Measurements from ENCODE around the gene RGS12.
"Not testable (repeated sequence)": the region's sequence is repeated elsewhere in the genome, so short reads cannot be mapped to it uniquely, and the experiment has no call there.

The RGS12 gene

GRCh38 chr4:3296651-3297050, 3.8 kb downstream of the RGS12 start:
- DNase-seq, result no peak
- H3K4me1 Mint-ChIP-seq, result peaks cover 51% of the 10 kb centered on the region
- no peak for ATAC-seq
- no peak overlapping the region for H3K4me3 Mint-ChIP-seq
- peaks cover 13% of the 10 kb centered on the region in 2 donors for H3K9me3 Mint-ChIP-seq
- no peak overlapping the region for H3K27ac Mint-ChIP-seq
- peaks cover 81% of the 10 kb centered on the region for H3K27me3 Mint-ChIP-seq

GRCh38 chr4:3297066-3297859, 4.4 kb downstream of the RGS12 start:
- Mint-ChIP-seq H3K4me3 (no peak overlapping the region), H3K4me1 (peaks cover 51% of the 10 kb centered on the region)

GRCh38 chr4:3299122-3299975, 6.5 kb downstream of the RGS12 start:
- H3K27me3 Mint-ChIP-seq, result peaks cover 85% of the 10 kb centered on the region
- no peak overlapping the region for H3K4me3 Mint-ChIP-seq
- DNase-seq (no peak), ATAC-seq (no peak)
- peaks cover 60% of the 10 kb centered on the region for H3K4me1 Mint-ChIP-seq
- H3K27ac Mint-ChIP-seq, result no peak overlapping the region
- peaks cover 13% of the 10 kb centered on the region in 2 donors for H3K9me3 Mint-ChIP-seq

More at GRCh38 chr4:3297066-3297859, 4.4 kb downstream of the RGS12 start:
- Mint-ChIP-seq H3K27ac (peak overlapping the region in 1 of 2 donors; percentile 75), H3K9me3 (peaks cover 13% of the 10 kb centered on the region in 2 donors), H3K27me3 (peaks cover 78% of the 10 kb centered on the region)
- no peak for ATAC-seq
- no peak for DNase-seq

- Mint-ChIP-seq H3K27me3 (peaks cover 77% of the 10 kb centered on the region), H3K4me3 (no peak overlapping the region), H3K9me3 (peaks cover 13% of the 10 kb centered on the region in 2 donors), H3K4me1 (peaks cover 62% of the 10 kb centered on the region), H3K27ac (no peak overlapping the region)
- DNase-seq (no peak), ATAC-seq (no peak)
Measured at GRCh38 chr4:3299976-3300671, 7.3 kb downstream of the RGS12 start.

- peaks cover 69% of the 10 kb centered on the region for H3K4me1 Mint-ChIP-seq
- ATAC-seq, DNase-seq, H3K27ac Mint-ChIP-seq: not testable (repeated sequence)
- H3K4me3 Mint-ChIP-seq, result peak overlapping the region in 1 of 2 donors; percentile 91
- H3K9me3 Mint-ChIP-seq, result peaks cover 13% of the 10 kb centered on the region in 2 donors
- peaks cover 71% of the 10 kb centered on the region for H3K27me3 Mint-ChIP-seq
Measured at GRCh38 chr4:3300882-3301281, 8.1 kb downstream of the RGS12 start.

- Mint-ChIP-seq H3K27ac (peak overlapping the region; percentile 79 to 91), H3K4me1 (peaks cover 77% of the 10 kb centered on the region), H3K9me3 (peaks cover 13% of the 10 kb centered on the region in 2 donors), H3K27me3 (peaks cover 70% of the 10 kb centered on the region), H3K4me3 (peak overlapping the region; percentile 82 to 91)
- no peak for DNase-seq
- no peak for ATAC-seq
Measured at GRCh38 chr4:3301450-3302172, 8.8 kb downstream of the RGS12 start.

- Mint-ChIP-seq H3K9me3 (peaks cover 13% of the 10 kb centered on the region in 2 donors), H3K4me3 (peak overlapping the region; percentile 82 to 91), H3K27me3 (peaks cover 63% of the 10 kb centered on the region), H3K27ac (peak overlapping the region; percentile 80 to 95), H3K4me1 (peaks cover 83% of the 10 kb centered on the region)
- DNase-seq (peak; percentile 84 to 88), ATAC-seq (peak; percentile 95)
Measured at GRCh38 chr4:3302173-3302785, 9.5 kb downstream of the RGS12 start.

GRCh38 chr4:3302786-3303564, 10.2 kb downstream of the RGS12 start:
- Mint-ChIP-seq H3K4me1 (peaks cover 84% of the 10 kb centered on the region), H3K27ac (peak overlapping the region; percentile 81 to 95), H3K27me3 (peaks cover 58% of the 10 kb centered on the region), H3K4me3 (peak overlapping the region; percentile 82 to 91), H3K9me3 (peaks cover 6% of the 10 kb centered on the region in 2 donors)
- DNase-seq (no peak), ATAC-seq (peak; percentile 33)

GRCh38 chr4:3303565-3303824, 10.7 kb downstream of the RGS12 start:
- no peak overlapping the region for H3K27ac Mint-ChIP-seq
- no peak for ATAC-seq
- peaks cover 89% of the 10 kb centered on the region for H3K4me1 Mint-ChIP-seq
- no peak for DNase-seq
- H3K9me3 Mint-ChIP-seq, result peaks cover under 1% of the 10 kb centered on the region in 2 donors
- peaks cover 58% of the 10 kb centered on the region for H3K27me3 Mint-ChIP-seq
- H3K4me3 Mint-ChIP-seq, result peak overlapping the region in 1 of 2 donors; percentile 91

GRCh38 chr4:3303923-3304710, 11.3 kb downstream of the RGS12 start:
- DNase-seq (no peak), ATAC-seq (no peak)
- no peak overlapping the region for H3K4me3 Mint-ChIP-seq
- no peaks in the 10 kb centered on the region for H3K9me3 Mint-ChIP-seq
- no peak overlapping the region for H3K27ac Mint-ChIP-seq
- H3K4me1 Mint-ChIP-seq, result peaks cover 91% of the 10 kb centered on the region
- H3K27me3 Mint-ChIP-seq, result peaks cover 58% of the 10 kb centered on the region

GRCh38 chr4:3304831-3305609, 12.2 kb downstream of the RGS12 start:
- peaks cover 85% of the 10 kb centered on the region for H3K4me1 Mint-ChIP-seq
- H3K9me3 Mint-ChIP-seq, result no peaks in the 10 kb centered on the region
- H3K27ac Mint-ChIP-seq, result peak overlapping the region in 1 of 2 donors; percentile 94
- ATAC-seq (no peak), DNase-seq (no peak)
- H3K27me3 Mint-ChIP-seq, result peaks cover 54% of the 10 kb centered on the region
- H3K4me3 Mint-ChIP-seq, result peak overlapping the region in 1 of 2 donors; percentile 56

GRCh38 chr4:3305610-3306371, 13.0 kb downstream of the RGS12 start:
- no peak for DNase-seq
- Mint-ChIP-seq H3K9me3 (no peaks in the 10 kb centered on the region), H3K4me3 (peak overlapping the region in 1 of 2 donors; percentile 56), H3K27me3 (peaks cover 50% of the 10 kb centered on the region), H3K4me1 (peaks cover 81% of the 10 kb centered on the region), H3K27ac (peak overlapping the region in 1 of 2 donors; percentile 94)
- ATAC-seq, result no peak
